HepG2 (cell line): ENCODE results near the gene TMED5. TPM values are rescaled to one million over a fixed set of nuclear protein-coding genes. Genes with fewer than 3 reads are reported as not detected.

ENCODE experiments used
- ATAC-seq: fragments of 200-7000 bp; cut with Tn5 transposase; 3 replicates; pipeline ENCODE4 v1.9.1; 2020; ENCODE audit warnings: mild to moderate bottlenecking, moderate library complexity
- BruUV-seq: library from RNA; stranded (reverse); fragments of 400-500 nt; replicated peaks from 2 replicates; lab custom pipeline; 2021; lab: Mats Ljungman, UMichigan
- CTCF ChIA-PET: fragments of 300-600 bp; formaldehyde crosslinking; extraction: SDS; loops from one replicate; lab custom pipeline; 2021; ENCODE audit warnings: low total read pairs, inconsistent platforms, low intra/inter-chr PET ratio; lab: Yijun Ruan, JAX
- POLR2A ChIA-PET: fragments of 350-600 bp; sonication (Branson Sonifier 250); formaldehyde crosslinking; loops from one replicate; lab custom pipeline; 2020; ENCODE audit warnings: antibody characterized with exemption, inconsistent platforms; lab: Yijun Ruan, JAX
- DNase-seq: peaks from one replicate; pipeline ENCODE4 v3.0.0-alpha.2; 2015; ENCODE audit warnings: low spot score
- FAIRE-seq: peaks from 3 replicates; lab custom pipeline; 2011; peaks lifted over from hg19 to GRCh38; lab: Jason Lieb, UNC
- H2AFZ ChIP-seq: one replicate; pipeline ENCODE4 v1.6.1; 2011; ENCODE audit warnings: low read length, inconsistent platforms
- H3K27ac ChIP-seq: fragments of 300-600 bp; 3 replicates; pipeline ENCODE4 v1.8.0; 2011; ENCODE audit warnings: mixed run types, mild to moderate bottlenecking, mixed read lengths, low read length, inconsistent platforms; ENCODE audit not compliant: insufficient read depth; ENCODE audit errors: extremely low read length
- H3K27me3 ChIP-seq, 2 experiments: fragments of 200-600 bp in 1 of 2; 2 replicates in 1 of 2; 3 replicates in 1 of 2; pipeline versions ENCODE4 v1.6.0 to v1.8.0; 2011; ENCODE audit warnings: low read length in 2 of 2, mild to moderate bottlenecking in 2 of 2, moderate library complexity in 2 of 2, inconsistent platforms in 1 of 2; ENCODE audit not compliant: insufficient read depth in 2 of 2, control insufficient read depth in 1 of 2
- H3K36me3 ChIP-seq, 2 experiments: fragments of 200-600 bp in 1 of 2; replicated peaks in 1 of 2; 2 replicates in 1 of 2; 3 replicates in 1 of 2; pipeline versions ENCODE4 v1.5.1 to v1.8.0; 2011; ENCODE audit warnings: low read length in 2 of 2, inconsistent platforms in 1 of 2; ENCODE audit not compliant: insufficient read depth in 2 of 2, control insufficient read depth in 1 of 2
- H3K4me1 ChIP-seq: 2 replicates; pipeline ENCODE4 v1.5.1; 2012; ENCODE audit warnings: low read length, inconsistent platforms; ENCODE audit not compliant: insufficient read depth
- H3K4me2 ChIP-seq: 2 replicates; pipeline ENCODE4 v1.6.0; 2011; ENCODE audit warnings: low read depth, low read length, inconsistent platforms
- H3K4me3 ChIP-seq, 3 experiments: fragments of 200-600 bp in 1 of 3; sonication (generic), shearing (Covaris generic) in 1 of 3; replicated peaks in 1 of 3; 2 replicates each; pipeline ENCODE4 v1.5.1; 2011 to 2016; ENCODE audit warnings: low read length in 3 of 3, inconsistent platforms in 2 of 3, low read depth in 2 of 3, mild to moderate bottlenecking in 2 of 3, control low read depth in 1 of 3, mixed read lengths in 1 of 3; ENCODE audit not compliant: insufficient read depth in 1 of 3
- H3K79me2 ChIP-seq: one replicate; pipeline ENCODE4 v1.6.1; 2011; ENCODE audit warnings: low read length, inconsistent platforms; ENCODE audit not compliant: insufficient read depth
- H3K9ac ChIP-seq: 2 replicates; pipeline ENCODE4 v1.6.0; 2011; ENCODE audit warnings: mild to moderate bottlenecking, low read depth, low read length, inconsistent platforms; ENCODE audit not compliant: insufficient read depth
- H3K9me3 ChIP-seq: 2 replicates; pipeline ENCODE4 v1.5.1; 2012; ENCODE audit warnings: mild to moderate bottlenecking, low read length
- H4K20me1 ChIP-seq: 2 replicates; pipeline ENCODE4 v1.6.0; 2011; ENCODE audit warnings: inconsistent platforms, mild to moderate bottlenecking, low read length, moderate library complexity; ENCODE audit not compliant: insufficient read depth
- ARNT2 ChIP-seq: sonication (generic); formaldehyde crosslinking; IDR thresholded peaks from 2 replicates; pipeline ENCODE4 v1.8.0; 2022; ENCODE audit warnings: mild to moderate bottlenecking, low read depth, missing genetic modification reagents, moderate library complexity
- GTF2F1 ChIP-seq: fragments of 150-350 bp; IDR thresholded peaks from 2 replicates; pipeline ENCODE4 v1.6.1; 2014; ENCODE audit warnings: low read length
- NFRKB ChIP-seq: fragments of 450-650 bp; IDR thresholded peaks from 2 replicates; pipeline ENCODE4 v1.6.1; 2017
- SP140L ChIP-seq: sonication (generic); formaldehyde crosslinking; IDR thresholded peaks from 2 replicates; pipeline ENCODE4 v1.4.0; 2020; ENCODE audit warnings: missing genetic modification reagents, borderline replicate concordance
- TARDBP ChIP-seq: sonication (generic); formaldehyde crosslinking; IDR thresholded peaks from 2 replicates; pipeline ENCODE4 v1.8.0; 2022; ENCODE audit warnings: mild to moderate bottlenecking, missing genetic modification reagents
- ZBTB21 ChIP-seq: sonication (generic); formaldehyde crosslinking; IDR thresholded peaks from 2 replicates; pipeline ENCODE4 v1.4.0; 2020; ENCODE audit warnings: missing genetic modification reagents
- ZNF101 ChIP-seq: sonication (generic); formaldehyde crosslinking; IDR thresholded peaks from 2 replicates; pipeline ENCODE4 v1.4.0; 2020; ENCODE audit warnings: mild to moderate bottlenecking, low read depth, missing genetic modification reagents, borderline replicate concordance
- ZNF143 ChIP-seq: sonication (generic); formaldehyde crosslinking; IDR thresholded peaks from 2 replicates; pipeline ENCODE4 v1.4.0; 2020; ENCODE audit warnings: missing genetic modification reagents
- ZNF777 ChIP-seq: sonication (generic); formaldehyde crosslinking; IDR thresholded peaks from 2 replicates; pipeline ENCODE4 v1.4.0; 2020; ENCODE audit warnings: missing genetic modification reagents
- WGBS: methylation state at CpG from one replicate; pipeline ENCODE4 v1.1.6; 2017; ENCODE audit warnings: low lambda C conversion rate; 5-methylcytosine and 5-hydroxymethylcytosine counted together
- in situ Hi-C: cut with HindIII; loops from 2 replicates; pipeline ENCODE4 v1.10.0; 2017; ENCODE audit warnings: low pct_unique_long_range_greater_than_20kb; ENCODE audit not compliant: extremely low pct_ligation_motif_present
- intact Hi-C: fragments of 100-400 bp; cut with micrococcal nuclease; formaldehyde crosslinking; loops from one replicate; pipeline ENCODE4 v1.10.0; 2022; ENCODE audit not compliant: unreplicated experiment
- polyA plus RNA-seq, 8 experiments: library from polyadenylated mRNA; depleted of rRNA in 3 of 8; stranded (reverse) in 7 of 8; unstranded in 1 of 8; fragments of >200 nt; fragmentation: Illumina TruSeq in 4 of 8; extraction: Trizol in 4 of 8; gene quantifications; 2 replicates each; pipeline versions ENCODE4 v1.2.1 to v1.2.3, GENCODE V29; 2011 to 2016; ENCODE audit warnings: low read depth in 4 of 8, missing spikeins in 1 of 8, mixed read lengths in 1 of 8; ENCODE audit not compliant: insufficient read depth in 1 of 8
- total RNA-seq, 5 experiments: library from RNA; depleted of rRNA; stranded (reverse); fragments of >200 nt; fragmentation: Illumina TruSeq; extraction: Trizol; gene quantifications; 2 replicates each; pipeline ENCODE4 v1.2.3, GENCODE V29; 2016; ENCODE audit warnings: low read depth in 1 of 5
- TF ChIP-seq, protein P1 (sequence below): sonication (generic); formaldehyde crosslinking; conservative IDR thresholded peaks from 2 replicates; pipeline ENCODE4 v1.4.0; 2020; ENCODE audit warnings: missing genetic modification reagents
- TF ChIP-seq, protein P2 (sequence below): sonication (generic); formaldehyde crosslinking; IDR thresholded peaks from 2 replicates; pipeline ENCODE4 v1.5.0; 2020; ENCODE audit warnings: missing genetic modification reagents

The TMED5 gene
- total and polyA plus RNA-seq, 2 of the 13 experiments (the other 11 are each of a cell fraction or from before 2014, with no cell fraction given), result 58.1 to 99.0 TPM

DNA sequence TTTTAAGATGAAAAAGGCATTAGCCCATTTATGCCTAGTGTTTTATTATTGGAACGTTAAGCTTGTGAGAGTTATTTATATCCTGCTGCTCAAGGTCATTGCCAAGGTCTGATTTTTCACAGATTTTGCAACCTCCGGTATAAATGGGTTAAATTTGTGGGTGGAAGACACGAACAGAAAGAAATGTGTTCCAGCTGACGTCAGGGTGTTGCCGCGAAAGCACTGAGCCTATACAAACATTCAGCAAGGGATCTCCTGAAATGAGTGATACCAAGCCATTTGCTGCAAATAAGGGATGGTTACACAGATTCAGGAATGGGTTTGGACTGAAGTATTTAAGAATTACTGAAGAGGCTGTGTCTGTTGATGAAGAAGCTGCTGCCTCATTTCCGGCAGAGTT lies 32.2 kb downstream of the TMED5 start:
- peaks cover 4 to 6% of the 10 kb centered on the region in 2 experiments; a peak in 2 of 5 replicates for H3K36me3 ChIP-seq
- H3K27me3 ChIP-seq, result no peaks in the 10 kb centered on the region
- TSS peak; percentile 18 for BruUV-seq
- H3K9ac ChIP-seq, result no peak overlapping the region
- no peaks in the 10 kb centered on the region for H4K20me1 ChIP-seq
- ChIA-PET CTCF (no interaction called here), POLR2A (no interaction called here)
- no peak for TF ChIP-seq SP140L
- no peak for TF ChIP-seq GTF2F1
- TF ChIP-seq ARNT2 (CRISPR knock-in tag), result no peak
- TF ChIP-seq, protein P1, sequence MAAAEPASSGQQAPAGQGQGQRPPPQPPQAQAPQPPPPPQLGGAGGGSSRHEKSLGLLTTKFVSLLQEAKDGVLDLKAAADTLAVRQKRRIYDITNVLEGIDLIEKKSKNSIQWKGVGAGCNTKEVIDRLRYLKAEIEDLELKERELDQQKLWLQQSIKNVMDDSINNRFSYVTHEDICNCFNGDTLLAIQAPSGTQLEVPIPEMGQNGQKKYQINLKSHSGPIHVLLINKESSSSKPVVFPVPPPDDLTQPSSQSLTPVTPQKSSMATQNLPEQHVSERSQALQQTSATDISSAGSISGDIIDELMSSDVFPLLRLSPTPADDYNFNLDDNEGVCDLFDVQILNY (CRISPR knock-in tag), result no peak
- TF ChIP-seq ZNF143 (CRISPR knock-in tag), result no peak
- no peak for TF ChIP-seq NFRKB
- TF ChIP-seq, protein P2, sequence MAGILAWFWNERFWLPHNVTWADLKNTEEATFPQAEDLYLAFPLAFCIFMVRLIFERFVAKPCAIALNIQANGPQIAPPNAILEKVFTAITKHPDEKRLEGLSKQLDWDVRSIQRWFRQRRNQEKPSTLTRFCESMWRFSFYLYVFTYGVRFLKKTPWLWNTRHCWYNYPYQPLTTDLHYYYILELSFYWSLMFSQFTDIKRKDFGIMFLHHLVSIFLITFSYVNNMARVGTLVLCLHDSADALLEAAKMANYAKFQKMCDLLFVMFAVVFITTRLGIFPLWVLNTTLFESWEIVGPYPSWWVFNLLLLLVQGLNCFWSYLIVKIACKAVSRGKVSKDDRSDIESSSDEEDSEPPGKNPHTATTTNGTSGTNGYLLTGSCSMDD (CRISPR knock-in tag), result no peak
- no peak for TF ChIP-seq ZBTB21 (CRISPR knock-in tag)
- no peak for TF ChIP-seq ZNF777
- no peak for TF ChIP-seq ZNF101 (CRISPR knock-in tag)
- TF ChIP-seq TARDBP (CRISPR knock-in tag), result no peak
- no peak overlapping the region for H3K4me2 ChIP-seq
- H3K4me1 ChIP-seq, result no peaks in the 10 kb centered on the region
- H3K27ac ChIP-seq, result no peak overlapping the region
- intact Hi-C loops, result no loop called here
- DNase-seq, result no peak
- H3K4me3 ChIP-seq, result no peak overlapping the region
- H2AFZ ChIP-seq, result no peak overlapping the region
- ATAC-seq, result peak; percentile 19; the same call in 2 of the 3 replicates
- no peaks in the 10 kb centered on the region for H3K9me3 ChIP-seq
- in situ Hi-C loops, result no loop called here
- 80% methylated on average over 7 of the region's 7 CpGs for WGBS
- H3K79me2 ChIP-seq, result no peaks in the 10 kb centered on the region
- no peak for FAIRE-seq
